Endothelial cell of umbilical vein (primary cell): ENCODE results near the gene PIKFYVE. TPM values are rescaled to one million over a fixed set of nuclear protein-coding genes. Genes with fewer than 3 reads are reported as not detected.

ENCODE experiments used
- BruUV-seq: library from RNA; stranded (reverse); fragments of 400-500 nt; replicated peaks from 2 replicates; lab custom pipeline; 2021; lab: Mats Ljungman, UMichigan
- CTCF ChIA-PET: fragments of 300-600, 350-600 bp; sonication (Branson Sonifier 250); formaldehyde crosslinking; loops from one replicate; lab custom pipeline; 2021; ENCODE audit warnings: antibody characterized with exemption, inconsistent platforms; lab: Charles Lee
- POLR2A ChIA-PET: fragments of 300-600, 350-600 bp; sonication (Branson Sonifier 250); formaldehyde crosslinking; loops from one replicate; lab custom pipeline; 2021; ENCODE audit warnings: antibody characterized with exemption, inconsistent platforms; lab: Charles Lee
- DNase-seq: peaks from one replicate; pipeline ENCODE4 v3.0.0-alpha.2; 2011; ENCODE audit warnings: low read depth, low spot score
- FAIRE-seq: peaks from 2 replicates; lab custom pipeline; 2011; peaks lifted over from hg19 to GRCh38; lab: Jason Lieb, UNC
- H2AFZ ChIP-seq: 2 replicates; pipeline ENCODE4 v1.6.0; 2012; ENCODE audit warnings: low read depth, low read length, control low read depth, inconsistent platforms
- H3K27ac ChIP-seq: 2 replicates; pipeline ENCODE4 v1.5.1; 2011; ENCODE audit warnings: low read depth, mild to moderate bottlenecking, control low read depth, low read length, moderate library complexity; ENCODE audit not compliant: insufficient read depth
- H3K27me3 ChIP-seq, 2 experiments: 2 replicates each; pipeline versions ENCODE4 v1.6.0 to v1.6.1; 2011; ENCODE audit warnings: low read length in 2 of 2, mixed read lengths in 1 of 2; ENCODE audit not compliant: control insufficient read depth in 2 of 2, insufficient read depth in 2 of 2
- H3K36me3 ChIP-seq, 2 experiments: 2 replicates in 1 of 2; 3 replicates in 1 of 2; pipeline ENCODE4 v1.5.1; 2011; ENCODE audit warnings: low read length in 2 of 2, mild to moderate bottlenecking in 1 of 2, moderate library complexity in 1 of 2; ENCODE audit not compliant: control insufficient read depth in 2 of 2, insufficient read depth in 2 of 2; ENCODE audit errors: extremely low read depth in 1 of 2
- H3K4me1 ChIP-seq: 3 replicates; pipeline ENCODE4 v1.5.1; 2011; ENCODE audit warnings: mild to moderate bottlenecking, low read length; ENCODE audit not compliant: control insufficient read depth, insufficient read depth; ENCODE audit errors: extremely low read depth
- H3K4me2 ChIP-seq: 2 replicates; pipeline ENCODE4 v1.6.1; 2011; ENCODE audit warnings: low read length, control low read depth, mixed read lengths; ENCODE audit not compliant: insufficient read depth
- H3K4me3 ChIP-seq, 3 experiments: fragments of 200-600 bp in 1 of 3; sonication (generic), shearing (Covaris generic) in 1 of 3; replicated peaks in 1 of 3; 2 replicates each; pipeline ENCODE4 v1.5.1; 2011 to 2016; ENCODE audit warnings: control low read depth in 3 of 3, low read length in 3 of 3, mild to moderate bottlenecking in 2 of 3, inconsistent platforms in 1 of 3, low read depth in 1 of 3, moderate library complexity in 1 of 3; ENCODE audit not compliant: insufficient read depth in 1 of 3
- H3K79me2 ChIP-seq: 2 replicates; pipeline ENCODE4 v1.6.0; 2012; ENCODE audit warnings: low read length, inconsistent platforms; ENCODE audit not compliant: control insufficient read depth, insufficient read depth
- H3K9ac ChIP-seq: replicated peaks from 2 replicates; pipeline ENCODE3; 2011; ENCODE audit warnings: low read length, control low read depth; ENCODE audit not compliant: insufficient read depth; ENCODE audit errors: extremely low read depth
- H3K9me1 ChIP-seq: replicated peaks from 3 replicates; pipeline ENCODE4 v1.6.0; 2011; ENCODE audit warnings: mild to moderate bottlenecking, low read length; ENCODE audit not compliant: control insufficient read depth, insufficient read depth; ENCODE audit errors: extremely low read depth
- H3K9me3 ChIP-seq: replicated peaks from 2 replicates; pipeline ENCODE4 v1.5.1; 2012; ENCODE audit warnings: low read length, inconsistent platforms; ENCODE audit not compliant: control insufficient read depth, insufficient read depth
- H4K20me1 ChIP-seq: replicated peaks from 2 replicates; pipeline ENCODE3; 2011; ENCODE audit warnings: mild to moderate bottlenecking, low read length; ENCODE audit not compliant: control insufficient read depth, insufficient read depth; ENCODE audit errors: extremely low read depth
- EZH2 ChIP-seq: IDR thresholded peaks from 2 replicates; pipeline ENCODE4 v1.6.1; 2012; ENCODE audit warnings: borderline replicate concordance, low read depth, mild to moderate bottlenecking, moderate library complexity, low read length, inconsistent platforms; ENCODE audit not compliant: severe bottlenecking
- FOS ChIP-seq: IDR thresholded peaks from 2 replicates; pipeline ENCODE4 v1.6.1; 2011; ENCODE audit warnings: mild to moderate bottlenecking, low read length, moderate library complexity, borderline replicate concordance; ENCODE audit not compliant: insufficient read depth
- GATA2 ChIP-seq: IDR thresholded peaks from 2 replicates; pipeline ENCODE4 v1.7.0; 2011; ENCODE audit warnings: low read depth, mild to moderate bottlenecking, moderate library complexity, mixed read lengths, low read length; ENCODE audit not compliant: insufficient read length, insufficient read depth
- JUN ChIP-seq: IDR thresholded peaks from 2 replicates; pipeline ENCODE4 v1.6.1; 2011; ENCODE audit warnings: borderline replicate concordance, low read depth; ENCODE audit not compliant: insufficient read length, insufficient read depth
- MYC ChIP-seq: IDR thresholded peaks from one replicate; pipeline ENCODE4 v1.6.1; 2011; ENCODE audit warnings: mild to moderate bottlenecking, low read depth, low read length
- POLR2A ChIP-seq: IDR thresholded peaks from 2 replicates; pipeline ENCODE4 v1.6.1; 2012; ENCODE audit warnings: low read depth, mild to moderate bottlenecking, control low read depth, low read length
- POLR2AphosphoS5 ChIP-seq: IDR thresholded peaks from 2 replicates; pipeline ENCODE4 v1.6.1; 2012; ENCODE audit warnings: low read depth, mild to moderate bottlenecking, control low read depth, low read length, moderate library complexity; ENCODE audit not compliant: insufficient read depth
- dilution Hi-C: fragments of 300-500 bp; cut with MboI; formaldehyde crosslinking; loops from one replicate; pipeline ENCODE4 v1.15.0; 2019; ENCODE audit warnings: low sequenced_read_pairs; ENCODE audit not compliant: extremely low pct_ligation_motif_present
- intact Hi-C: fragments of 100-400 bp; cut with micrococcal nuclease; formaldehyde crosslinking; loops from one replicate; pipeline ENCODE4 v1.10.0; 2022
- polyA plus RNA-seq, 4 experiments: library from polyadenylated mRNA; depleted of rRNA in 3 of 4; stranded (reverse) in 3 of 4; unstranded in 1 of 4; fragments of >200 nt; gene quantifications; 2 replicates each; pipeline versions ENCODE4 v1.2.1 to v1.2.3, GENCODE V29; 2011 to 2012; ENCODE audit warnings: missing spikeins in 1 of 4
- total RNA-seq: library from RNA; stranded (reverse); gene quantifications from 2 replicates; pipeline ENCODE4 v1.2.3, GENCODE V29; 2021
- TF ChIP-seq, protein P1 (sequence below): IDR thresholded peaks from 2 replicates; pipeline ENCODE4 v1.6.1; 2011; ENCODE audit not compliant: insufficient read depth, insufficient read length
- TF ChIP-seq, protein P2 (sequence below), 2 donors: IDR thresholded peaks; 1 replicate in 1 of 2; 2 replicates in 1 of 2; pipeline ENCODE4 v1.5.1; 2011; ENCODE audit warnings: low read length in 2 of 2, mild to moderate bottlenecking in 2 of 2, moderate library complexity in 2 of 2, control low read depth in 1 of 2, inconsistent platforms in 1 of 2, low read depth in 1 of 2; ENCODE audit not compliant: insufficient read depth in 1 of 2; ENCODE audit errors: extremely low read depth in 1 of 2

PIKFYVE gene
- total and polyA plus RNA-seq, 2 donors (not counting 3 experiments of a cell fraction or from before 2014, with no cell fraction given) = 9.0 to 28.2 TPM

DNA sequence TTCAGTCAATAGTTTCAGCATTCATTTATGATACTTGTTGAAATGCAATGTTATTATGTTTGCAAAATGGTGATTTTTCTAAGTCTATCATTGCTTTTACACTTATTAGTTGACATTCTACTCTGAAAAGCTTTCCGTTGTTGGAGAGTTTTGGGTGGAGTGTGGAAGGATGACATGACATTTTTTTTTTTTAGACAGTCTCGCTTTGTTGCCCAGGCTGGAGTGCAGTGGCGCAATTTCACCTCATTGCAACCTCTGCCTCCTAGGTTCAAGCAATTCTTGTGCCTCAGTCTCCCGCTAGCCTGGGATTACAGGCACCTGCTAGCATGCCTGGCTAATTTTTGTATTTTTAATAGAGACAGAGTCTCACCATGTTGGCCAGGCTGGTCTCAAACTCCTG, 29.8 kb downstream of the PIKFYVE start:
- DNase-seq = no peak
- dilution Hi-C loops = no loop called here

DNA sequence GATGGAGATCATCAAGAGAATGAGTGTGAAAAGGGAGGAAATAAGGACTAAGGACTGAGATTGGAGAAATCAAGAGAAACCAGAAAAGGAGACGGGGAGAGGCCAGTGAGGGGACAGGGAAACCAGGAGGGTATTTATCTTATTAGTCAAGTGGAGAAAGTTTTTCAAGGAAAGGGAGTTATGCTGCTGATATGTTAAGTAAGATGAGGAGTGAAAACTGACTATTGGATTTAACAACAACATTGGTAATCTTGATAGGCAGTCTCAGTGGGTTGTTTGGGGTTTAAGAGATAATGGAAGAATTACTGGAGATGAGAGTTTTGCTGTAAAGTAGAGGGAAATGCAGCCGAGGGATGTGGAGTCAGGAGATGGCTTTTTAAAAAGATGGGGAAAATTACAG, 30.6 kb downstream of the PIKFYVE start:
- Histone ChIP-seq H3K4me2 (no peak overlapping the region), H2AFZ (no peak overlapping the region), H3K4me3 (no peak overlapping the region), H3K27ac (no peak overlapping the region), H3K27me3 (no peaks in the 10 kb centered on the region), H3K79me2 (peaks cover 5% of the 10 kb centered on the region), H3K4me1 (no peaks in the 10 kb centered on the region), H3K9me3 (no peaks in the 10 kb centered on the region), H3K9ac (no peak overlapping the region), H4K20me1 (no peaks in the 10 kb centered on the region), H3K36me3 (peaks cover 7 to 12% of the 10 kb centered on the region in 2 experiments), H3K9me1 (no peaks in the 10 kb centered on the region)
- no TSS peak for BruUV-seq
- dilution Hi-C loops = no loop called here
- intact Hi-C loops = no loop called here
- TF ChIP-seq JUN (no peak), POLR2A (no peak), EZH2 (no peak), POLR2AphosphoS5 (no peak), FOS (no peak), MYC (no peak), GATA2 (no peak)
- TF ChIP-seq, protein P1, sequence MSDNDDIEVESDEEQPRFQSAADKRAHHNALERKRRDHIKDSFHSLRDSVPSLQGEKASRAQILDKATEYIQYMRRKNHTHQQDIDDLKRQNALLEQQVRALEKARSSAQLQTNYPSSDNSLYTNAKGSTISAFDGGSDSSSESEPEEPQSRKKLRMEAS = no peak
- TF ChIP-seq, protein P2, sequence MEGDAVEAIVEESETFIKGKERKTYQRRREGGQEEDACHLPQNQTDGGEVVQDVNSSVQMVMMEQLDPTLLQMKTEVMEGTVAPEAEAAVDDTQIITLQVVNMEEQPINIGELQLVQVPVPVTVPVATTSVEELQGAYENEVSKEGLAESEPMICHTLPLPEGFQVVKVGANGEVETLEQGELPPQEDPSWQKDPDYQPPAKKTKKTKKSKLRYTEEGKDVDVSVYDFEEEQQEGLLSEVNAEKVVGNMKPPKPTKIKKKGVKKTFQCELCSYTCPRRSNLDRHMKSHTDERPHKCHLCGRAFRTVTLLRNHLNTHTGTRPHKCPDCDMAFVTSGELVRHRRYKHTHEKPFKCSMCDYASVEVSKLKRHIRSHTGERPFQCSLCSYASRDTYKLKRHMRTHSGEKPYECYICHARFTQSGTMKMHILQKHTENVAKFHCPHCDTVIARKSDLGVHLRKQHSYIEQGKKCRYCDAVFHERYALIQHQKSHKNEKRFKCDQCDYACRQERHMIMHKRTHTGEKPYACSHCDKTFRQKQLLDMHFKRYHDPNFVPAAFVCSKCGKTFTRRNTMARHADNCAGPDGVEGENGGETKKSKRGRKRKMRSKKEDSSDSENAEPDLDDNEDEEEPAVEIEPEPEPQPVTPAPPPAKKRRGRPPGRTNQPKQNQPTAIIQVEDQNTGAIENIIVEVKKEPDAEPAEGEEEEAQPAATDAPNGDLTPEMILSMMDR (IDR thresholded peaks at IDR 0.05; ENCODE audit: extremely low read depth in 1 of 2, insufficient read depth in 1 of 2, low read depth in 1 of 2, low read length in 2 of 2) = no peak
- FAIRE-seq (no peak), DNase-seq (no peak)
- POLR2A ChIA-PET = no interaction called here
- CTCF ChIA-PET = no interaction called here

More for the DNA sequence above, 29.8 kb downstream of the PIKFYVE start:
- no peaks in the 10 kb centered on the region for H3K4me1 ChIP-seq
- H3K4me3 ChIP-seq = no peak overlapping the region
- H3K36me3 ChIP-seq = peaks cover 3 to 5% of the 10 kb centered on the region in 2 experiments
- no peaks in the 10 kb centered on the region for H3K9me3 ChIP-seq
- ChIA-PET POLR2A (no interaction called here), CTCF (no interaction called here)
- no peak overlapping the region for H3K27ac ChIP-seq
- no TSS peak for BruUV-seq
- H3K79me2 ChIP-seq = peaks cover 13% of the 10 kb centered on the region
- no peaks in the 10 kb centered on the region for H3K27me3 ChIP-seq
- intact Hi-C loops = no loop called here
- no peaks in the 10 kb centered on the region for H4K20me1 ChIP-seq
- FAIRE-seq = no peak
- TF ChIP-seq POLR2A = no peak
- TF ChIP-seq GATA2 = no peak
- TF ChIP-seq MYC = no peak
- TF ChIP-seq FOS = no peak
- no peak for TF ChIP-seq EZH2
- no peak for TF ChIP-seq JUN
- H3K4me2 ChIP-seq = no peak overlapping the region
- H2AFZ ChIP-seq = no peak overlapping the region
- H3K9ac ChIP-seq = no peak overlapping the region
- H3K9me1 ChIP-seq = no peaks in the 10 kb centered on the region
